Heart right ventricle (tissue), 16 donors: ENCODE measurements around the gene ITGB5. TPM values are rescaled to one million over a fixed set of nuclear protein-coding genes. Genes with fewer than 3 reads are reported as not detected.
A peak's percentile ranks its signal among the peaks of the same experiment; 100 is the strongest.
"Not testable (repeated sequence)": the region's sequence is repeated elsewhere in the genome, so short reads cannot be mapped to it uniquely, and the experiment has no call there.

ENCODE experiments used
- ATAC-seq, 8 donors: fragments of 200-7000 bp; cut with Tn5 transposase; one replicate each; pipeline ENCODE4 v1.9.1; 2020; ENCODE audit warnings: mild to moderate bottlenecking in 8 of 8, moderate library complexity in 8 of 8, moderate number of reproducible peaks in 1 of 8
- DNase-seq, 2 donors: peaks; one replicate each; pipeline ENCODE4 v3.0.0-alpha.2; 2020
- H3K27ac ChIP-seq, 10 donors: fragments of 200-600 bp; sonication (generic) in 2 of 10; one replicate each; pipeline versions ENCODE4 v1.5.0 to v1.8.0; 2020 to 2022; ENCODE audit warnings: mild to moderate bottlenecking in 3 of 10
- H3K27me3 ChIP-seq, 7 donors: fragments of 200-600 bp; one replicate each; pipeline ENCODE4 v1.8.0; 2021 to 2022; ENCODE audit warnings: mild to moderate bottlenecking in 2 of 7
- H3K36me3 ChIP-seq, 9 donors: fragments of 200-600 bp; sonication (generic) in 1 of 9; one replicate each; pipeline versions ENCODE4 v1.5.0 to v1.8.0; 2020 to 2022; ENCODE audit warnings: mild to moderate bottlenecking in 2 of 9
- H3K4me1 ChIP-seq, 9 donors: fragments of 200-600 bp; sonication (generic) in 1 of 9; one replicate each; pipeline versions ENCODE4 v1.5.0 to v1.8.0; 2020 to 2022; ENCODE audit warnings: mild to moderate bottlenecking in 4 of 9
- H3K4me3 ChIP-seq, 10 donors: fragments of 200-600 bp; sonication (generic) in 2 of 10; one replicate each; pipeline versions ENCODE4 v1.5.0 to v1.8.0; 2020 to 2022; ENCODE audit warnings: mild to moderate bottlenecking in 7 of 10, moderate library complexity in 2 of 10
- H3K9me3 ChIP-seq, 11 donors: fragments of 200-600 bp in 10 of 11; sonication (generic) in 2 of 11; one replicate each; pipeline versions ENCODE4 v1.5.0 to v1.8.0; 2013 to 2022; ENCODE audit warnings: mild to moderate bottlenecking in 2 of 11, control low read depth in 1 of 11, moderate library complexity in 1 of 11
- CTCF ChIP-seq, 9 donors: fragments of 200-600 bp; sonication (generic) in 2 of 9; IDR thresholded peaks; one replicate each; pipeline versions ENCODE4 v1.5.0 to v1.8.0; 2021 to 2022; ENCODE audit warnings: antibody characterized with exemption in 9 of 9, mild to moderate bottlenecking in 5 of 9, moderate library complexity in 1 of 9
- WGBS, 2 donors: extraction: QIAGEN DNeasy Blood & Tissue Kit; methylation state at CpG; one replicate each; pipeline ENCODE4 v1.1.7; 2013; ENCODE audit warnings: inconsistent platforms in 1 of 2; 5-methylcytosine and 5-hydroxymethylcytosine counted together
- intact Hi-C, 10 donors: fragments of 100-400 bp; cut with DNase I; formaldehyde crosslinking; loops; one replicate each; pipeline versions ENCODE4 v1.11.1 to v1.14.2; 2022
- polyA plus RNA-seq, 2 donors: library from polyadenylated mRNA; stranded (reverse); fragments of 200-250 nt; gene quantifications; one replicate each; pipeline ENCODE4 v1.2.3, GENCODE V29; 2013
- total RNA-seq, 10 donors: library from RNA; stranded (reverse); fragmentation: NEBNext Ultra II Directional in 3 of 10; extraction: Animal tissue kit (Norgen Biotek cat#: 25700) in 3 of 10; gene quantifications; one replicate each; pipeline versions ENCODE4 v1.2.1 to v1.2.4, GENCODE V29; 2021 to 2023
- donor health status: Arrhythmogenic right ventricular cardiomyopathy.
- donor health status: ischemic (EF 13 %, LVEDD 7.1; RV severe dilation, severe dysfunction).
- donor health status: healthy with polysubstance abuse.
- donor health status: DM: no; HTN: yes; CAD: no.
- donor health status: DM: no; HTN: no; CAD: no.
- donor health status: ischemic (EF 25% LVEDD 6.9; RV normal size, moderate dysfunction).
- donor health status: ischemic (EF 25% LVEDD 5.7; RV mildly dilated, moderate dysfunction).
- donor health status: healthy.
- donor health status: DM: yes; HTN: yes; CAD: no.
- donor health status: Ischemic cardiomyopathy.
- donor health status: ischemic (EF 35%, LVEDD 5.7; RV mildly dilated, moderate dysfunction).
- donor health status: nonischemic (EF 11% LVEDD 7.7; RV severe dilation, severe dysfunction).
- donor health status: DM: yes; HTN: yes; CAD: no.
- donor health status: PGD.
- donor health status: ischemic (EF 29% LVEDD 5.4; RV normal size, mild dysfunction).
- donor health status: nonischemic (EF 23%, LVEDD 6.1; RV moderate dilation, normal function).

ITGB5 gene
- total and polyA plus RNA-seq, 12 donors = 18.5 to 154 (median 108) TPM

- H3K4me3 ChIP-seq = no peak overlapping the region
- H3K27ac ChIP-seq = peak overlapping the region; percentile 18 to 87 (median 60)
- WGBS, 2 donors = 76% methylated on average over 15 of the region's 15 CpGs
- no peak for TF ChIP-seq CTCF (IDR thresholded peaks at IDR 0.05)
- H3K4me1 ChIP-seq = peaks cover 12 to 67% (median 62%) of the 10 kb centered on the region in 9 donors
- peak in 1 of 2 donors; percentile 58 for DNase-seq
- no peaks in the 10 kb centered on the region for H3K27me3 ChIP-seq
- no peaks in the 10 kb centered on the region for H3K9me3 ChIP-seq
- peak; percentile 49 to 85 (median 70) for ATAC-seq
- peaks cover 0 to 52% (median 0%) of the 10 kb centered on the region in 9 donors for H3K36me3 ChIP-seq
- intact Hi-C loops = no loop called here
Measured at GRCh38 chr3:124829178-124829818, 57.9 kb downstream of the ITGB5 start.

GRCh38 chr3:124827476-124828206 is 59.5 kb downstream of the ITGB5 start:
- Histone ChIP-seq H3K27ac (peak overlapping the region in 2 of 10 donors; percentile 59 to 78), H3K4me1 (peaks cover 12 to 54% (median 46%) of the 10 kb centered on the region in 9 donors), H3K36me3 (peaks cover 0 to 50% (median 0%) of the 10 kb centered on the region in 9 donors)
- H3K9me3 ChIP-seq, intact Hi-C loops, DNase-seq, H3K4me3 ChIP-seq, ATAC-seq, H3K27me3 ChIP-seq: not testable (repeated sequence)
- TF ChIP-seq CTCF (IDR thresholded peaks at IDR 0.05) = peak in 5 of 9 donors; percentile 12 to 35 (median 33)
- 86 to 90% methylated on average over 15 of the region's 15 CpGs for WGBS, 2 donors

- Histone ChIP-seq H3K4me1 (peaks cover 7 to 45% (median 36%) of the 10 kb centered on the region in 9 donors), H3K27me3 (no peaks in the 10 kb centered on the region), H3K4me3 (no peak overlapping the region), H3K36me3 (peaks cover 0 to 42% (median 0%) of the 10 kb centered on the region in 9 donors), H3K9me3 (no peaks in the 10 kb centered on the region), H3K27ac (peak overlapping the region in 2 of 10 donors; percentile 3 to 59)
- intact Hi-C loops = no loop called here
- DNase-seq = no peak
- 43 to 44% methylated on average over 3 of the region's 3 CpGs for WGBS, 2 donors
- ATAC-seq = no peak
- no peak for TF ChIP-seq CTCF (IDR thresholded peaks at IDR 0.05)
Measured at GRCh38 chr3:124826703-124827102, 60.5 kb downstream of the ITGB5 start.

- no peak for DNase-seq
Measured at GRCh38 chr3:124824286-124824915, 62.8 kb downstream of the ITGB5 start.

More at GRCh38 chr3:124824286-124824915, 62.8 kb downstream of the ITGB5 start:
- Histone ChIP-seq H3K27ac (no peak overlapping the region), H3K27me3 (no peaks in the 10 kb centered on the region), H3K4me3 (no peak overlapping the region), H3K4me1 (peaks cover under 1 to 23% (median 15%) of the 10 kb centered on the region in 9 donors), H3K36me3 (peaks cover 0 to 51% (median 0%) of the 10 kb centered on the region in 9 donors), H3K9me3 (no peaks in the 10 kb centered on the region)
- intact Hi-C loops = no loop called here
- WGBS, 2 donors = 97 to 98% methylated on average over 4 of the region's 4 CpGs
- no peak for ATAC-seq
- TF ChIP-seq CTCF (IDR thresholded peaks at IDR 0.05) = no peak
